GM03348 (cell line): ENCODE measurements around the gene KCNK5.

ENCODE experiments used
- DNase-seq: peaks from one replicate; pipeline ENCODE4 v3.0.0; 2012; ENCODE audit warnings: low spot score

Gene KCNK5

DNA sequence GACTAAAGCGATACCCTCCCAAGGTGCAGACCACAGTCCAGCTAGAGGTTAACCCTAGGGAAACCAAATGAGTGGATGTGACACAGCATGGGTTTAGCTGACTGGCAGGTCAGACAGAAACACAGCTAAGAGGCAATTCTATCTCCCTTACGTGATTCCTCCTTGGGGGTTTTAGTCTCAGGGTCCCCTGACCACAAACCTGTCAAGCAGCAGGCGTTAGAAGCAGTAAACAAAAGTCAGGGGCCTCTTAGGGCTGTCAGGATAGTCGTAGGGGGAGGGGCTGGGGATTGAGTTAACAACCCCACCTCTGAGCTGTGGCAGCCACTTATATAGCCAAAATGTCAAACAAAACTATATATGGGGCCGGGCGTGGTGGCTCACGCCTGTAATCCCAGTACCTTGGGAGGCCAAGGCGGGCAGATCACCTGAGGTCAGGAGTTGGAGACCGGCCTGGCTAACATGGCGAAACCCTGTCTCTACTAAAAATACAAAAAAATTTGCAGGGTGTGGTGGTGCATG, 13.6 kb downstream of the KCNK5 start:
- DNase-seq: no peak

DNA sequence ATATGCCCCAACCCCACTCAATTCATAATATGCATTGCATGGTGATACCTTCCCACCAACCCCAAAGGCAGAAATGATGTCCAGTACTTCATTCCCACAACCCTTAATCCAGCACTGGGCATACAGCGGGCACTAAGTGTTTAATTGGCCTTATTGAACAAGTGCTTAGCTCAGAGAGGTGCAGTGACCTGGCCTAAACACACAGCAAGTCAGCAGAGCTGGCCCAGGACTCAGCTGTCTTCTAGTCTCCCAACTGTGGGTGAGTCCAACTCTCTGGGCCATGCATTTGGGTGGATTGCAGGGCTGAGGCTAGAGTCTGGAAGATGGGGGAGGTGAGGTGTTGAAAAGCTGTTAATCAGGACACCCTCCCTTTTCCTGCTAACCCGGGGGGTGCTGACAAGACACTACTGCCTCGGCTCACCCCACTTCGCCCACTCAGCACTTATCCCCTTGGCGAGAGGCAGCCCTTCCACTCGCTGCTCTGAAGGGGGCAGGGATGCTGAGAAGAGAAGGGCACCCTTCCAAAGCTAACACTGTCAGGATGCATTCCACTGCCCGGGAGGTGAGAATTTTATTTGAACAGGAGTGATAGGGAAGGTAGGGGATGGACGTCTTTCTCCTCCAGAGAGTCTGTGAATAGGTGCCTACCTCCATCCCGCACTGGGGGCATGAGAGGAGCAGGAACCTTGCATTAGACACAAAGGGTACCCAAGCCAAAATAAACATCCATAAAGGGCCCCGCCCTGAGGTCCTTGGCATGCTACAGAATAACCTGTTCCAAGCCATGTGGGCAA, 14.2 kb downstream of the KCNK5 start:
- no peak for DNase-seq

DNA sequence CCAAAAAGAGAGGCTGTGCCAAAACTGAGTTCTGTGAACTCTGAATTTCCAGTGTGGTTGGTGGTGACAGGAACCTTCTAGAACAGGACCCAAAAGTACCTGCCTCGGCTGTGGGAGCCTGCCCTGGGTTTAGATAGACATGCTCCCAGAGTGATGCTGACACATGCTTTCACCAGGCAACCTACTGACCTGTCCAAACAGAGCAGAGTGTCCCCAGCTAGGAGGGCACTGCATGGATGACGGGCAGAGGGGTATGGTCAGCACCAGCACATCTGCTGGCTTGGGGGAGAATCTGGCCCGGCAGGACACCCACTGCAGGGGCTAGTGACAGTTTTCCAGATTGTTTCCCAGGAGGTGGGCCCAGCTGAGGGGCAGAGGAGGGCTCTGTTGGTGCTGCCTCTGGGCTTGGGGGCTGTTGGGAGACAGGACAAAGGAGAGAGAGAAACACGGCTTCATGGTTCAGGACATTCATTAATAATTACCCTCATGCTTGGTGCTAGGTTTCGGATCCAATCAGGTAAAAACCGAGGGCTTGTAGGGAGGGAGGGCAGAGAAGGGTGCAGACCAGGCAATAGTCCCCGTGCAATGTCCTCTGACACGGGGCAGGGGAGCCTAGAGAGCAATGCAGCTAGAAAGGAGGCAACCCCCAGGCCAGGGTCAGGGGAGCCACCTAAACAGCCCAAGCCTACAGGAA, 15.0 kb downstream of the KCNK5 start:
- no peak for DNase-seq

DNA sequence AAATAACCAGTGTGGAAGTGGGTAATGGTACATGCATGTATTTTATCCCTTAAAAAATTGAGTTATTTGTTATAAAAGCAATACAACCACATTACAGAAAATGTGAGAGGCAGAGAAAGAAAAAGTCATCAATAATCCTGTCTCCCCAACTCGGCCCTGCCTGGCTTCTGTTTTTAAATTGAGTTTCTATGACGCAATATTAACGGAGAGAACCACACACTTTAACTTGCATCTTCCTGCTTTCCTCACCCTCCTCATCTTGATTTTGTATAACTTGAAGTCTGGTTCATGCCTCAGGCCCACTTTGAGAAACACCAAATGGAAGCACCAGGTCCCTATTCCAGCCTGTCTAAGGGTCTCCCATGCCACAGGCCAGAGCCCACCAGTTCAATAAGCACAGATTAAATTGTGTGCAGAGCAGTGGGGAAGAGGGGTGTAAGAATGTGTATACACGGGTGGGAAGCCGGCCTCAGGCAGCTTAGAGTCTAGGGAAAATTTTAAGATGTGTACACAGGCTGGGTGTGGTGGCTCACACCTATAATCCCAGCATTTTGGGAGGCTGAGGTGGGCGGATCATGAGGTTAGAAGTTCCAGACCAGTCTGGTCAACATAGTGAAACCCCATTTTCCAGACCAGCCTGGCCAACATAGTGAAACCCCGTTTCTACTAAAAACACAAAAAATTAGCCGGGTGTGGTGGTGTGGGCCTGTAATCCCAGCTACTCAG, 15.9 kb downstream of the KCNK5 start:
- no peak for DNase-seq

DNA sequence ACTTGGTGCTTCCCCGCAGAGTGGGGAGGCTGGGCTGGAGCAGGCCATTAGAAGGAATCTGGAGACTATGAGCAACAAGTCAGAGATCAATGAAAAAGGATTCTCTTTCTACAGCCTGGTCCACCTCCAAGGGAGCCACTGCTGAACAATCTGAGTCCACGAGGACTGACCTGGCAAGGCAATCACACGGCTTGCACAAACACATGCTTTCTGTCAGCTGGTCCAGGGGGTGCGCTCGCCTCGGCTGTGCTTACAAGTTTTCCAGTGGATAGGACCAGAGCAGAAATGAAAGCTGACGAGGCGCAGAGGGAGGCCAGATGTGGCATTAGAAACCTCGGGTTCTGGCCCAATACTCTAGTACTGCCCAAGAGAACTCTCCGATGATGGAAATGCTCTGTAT, 18.1 kb downstream of the KCNK5 start:
- no peak for DNase-seq

DNA sequence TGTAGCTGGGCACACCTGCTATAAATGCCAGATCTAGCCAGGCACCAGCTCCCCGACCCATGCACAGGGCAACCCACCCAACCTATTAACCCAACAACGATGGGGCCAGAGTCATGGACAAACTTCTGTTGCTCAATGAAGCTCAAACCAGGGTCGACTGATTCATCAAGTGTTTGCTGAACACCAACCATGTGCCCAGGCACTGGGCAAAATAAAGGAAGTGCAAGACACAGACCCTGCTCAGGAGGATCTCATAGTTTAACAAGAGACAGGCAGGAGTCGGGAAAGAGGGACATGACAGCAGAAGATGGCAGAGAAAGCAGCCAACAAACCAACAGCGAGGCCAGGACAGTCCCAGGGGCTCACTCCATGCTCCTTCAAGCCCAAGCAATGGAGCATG, 18.8 kb downstream of the KCNK5 start:
- DNase-seq: no peak

DNA sequence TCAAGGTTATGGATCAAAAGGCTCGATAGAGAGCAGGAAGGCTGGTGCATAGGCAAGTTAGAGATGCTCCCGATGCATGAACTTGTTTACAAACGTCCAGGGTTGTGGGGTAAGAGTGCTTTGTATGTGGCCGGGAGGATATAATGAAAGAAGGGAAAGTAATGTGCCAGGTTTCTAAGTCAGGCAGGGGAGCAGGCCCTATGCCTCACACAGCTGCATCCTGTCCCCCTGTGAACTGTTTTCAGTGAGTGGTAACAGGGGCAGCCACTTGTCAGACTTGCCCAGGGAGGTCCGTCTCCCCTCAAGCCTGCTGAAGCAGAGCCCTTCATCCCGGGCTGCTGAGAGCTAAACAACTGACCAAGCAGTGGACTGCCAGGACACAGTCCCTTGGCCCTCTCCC, 19.4 kb downstream of the KCNK5 start:
- no peak for DNase-seq

DNA sequence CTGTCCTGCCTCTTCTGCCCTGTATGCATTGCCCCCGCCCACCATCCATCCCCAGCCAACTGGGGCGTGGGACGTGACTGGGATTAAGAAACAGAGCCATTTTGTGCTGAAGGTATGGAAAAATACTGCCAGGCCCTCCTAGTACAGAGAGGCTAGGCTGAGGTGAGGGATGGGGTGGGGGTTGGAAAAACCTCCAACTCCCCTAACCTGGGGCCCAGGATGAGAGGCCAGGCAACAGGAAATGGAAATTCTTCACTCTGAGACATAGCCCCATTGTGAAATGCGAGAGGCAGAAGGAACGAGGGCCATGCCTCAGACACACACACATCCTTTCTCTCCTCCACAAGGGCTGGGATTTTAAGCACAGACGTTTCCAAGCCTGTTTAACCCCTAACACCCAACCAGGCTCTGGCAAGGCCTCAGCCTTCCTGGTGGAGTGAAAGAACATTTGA, 19.9 kb downstream of the KCNK5 start:
- DNase-seq: no peak

DNA sequence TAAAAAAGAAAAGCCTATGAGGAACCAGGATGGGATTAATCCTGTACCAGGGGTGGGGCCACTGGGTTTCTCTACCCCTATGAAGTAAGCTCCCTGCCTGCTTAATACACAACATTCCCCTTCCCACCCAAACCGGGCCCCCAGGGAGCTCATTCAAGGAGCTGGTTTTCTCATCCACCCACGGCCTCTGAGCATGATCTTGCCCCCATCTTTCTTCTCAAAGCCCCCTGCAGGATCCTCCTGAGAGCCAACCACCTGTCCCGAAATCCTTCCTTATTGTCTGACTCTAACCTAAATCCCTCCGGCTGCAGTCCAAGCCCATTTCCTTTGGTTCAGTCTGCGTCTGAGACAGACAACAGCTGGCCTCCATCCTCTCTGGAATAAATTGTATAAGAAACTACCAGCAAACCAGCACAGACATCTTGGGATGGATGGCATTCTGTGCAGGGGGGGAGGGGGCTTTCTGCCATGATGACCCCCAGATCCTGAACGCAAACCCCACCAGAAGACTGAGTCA, 21.0 kb downstream of the KCNK5 start:
- no peak for DNase-seq

DNA sequence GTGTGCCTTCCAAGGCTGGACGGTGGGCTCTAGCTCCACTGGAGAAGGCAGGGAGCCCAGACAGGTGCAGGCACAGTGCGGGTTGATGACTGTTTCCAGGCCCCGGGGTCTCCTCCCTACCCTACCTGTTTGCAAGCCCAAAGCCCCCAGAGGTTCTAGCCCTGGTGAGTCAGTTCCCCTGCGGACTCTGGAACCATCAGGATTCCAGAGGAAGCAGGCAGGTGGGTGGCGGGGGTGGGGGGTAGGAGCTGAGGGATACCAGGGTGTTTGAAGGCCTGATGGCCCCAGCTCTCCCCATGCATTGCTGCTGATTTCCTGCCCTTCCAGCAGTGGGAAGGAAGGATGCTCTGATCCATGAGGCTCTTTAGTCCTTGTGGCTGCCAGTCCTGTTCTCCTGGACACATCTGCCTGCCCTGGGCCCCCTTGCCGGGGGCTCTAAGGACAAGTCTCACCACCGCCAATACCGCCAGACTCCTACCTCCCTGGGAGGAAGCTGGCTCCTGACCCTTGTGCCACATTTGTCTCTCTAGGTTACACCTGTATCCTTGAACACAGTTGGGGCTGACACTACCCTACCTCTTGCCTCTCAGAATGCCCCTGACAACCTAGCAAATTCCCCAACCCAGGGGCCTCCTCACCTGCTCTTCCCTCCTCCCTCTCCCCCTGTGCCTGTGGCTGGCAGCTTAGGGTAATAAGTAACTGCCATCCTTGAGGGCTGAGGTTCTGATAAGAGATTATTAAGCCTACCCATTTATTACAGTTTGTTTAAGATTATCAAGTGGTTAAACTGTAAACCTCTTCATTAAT, 21.7 kb downstream of the KCNK5 start:
- no peak for DNase-seq

DNA sequence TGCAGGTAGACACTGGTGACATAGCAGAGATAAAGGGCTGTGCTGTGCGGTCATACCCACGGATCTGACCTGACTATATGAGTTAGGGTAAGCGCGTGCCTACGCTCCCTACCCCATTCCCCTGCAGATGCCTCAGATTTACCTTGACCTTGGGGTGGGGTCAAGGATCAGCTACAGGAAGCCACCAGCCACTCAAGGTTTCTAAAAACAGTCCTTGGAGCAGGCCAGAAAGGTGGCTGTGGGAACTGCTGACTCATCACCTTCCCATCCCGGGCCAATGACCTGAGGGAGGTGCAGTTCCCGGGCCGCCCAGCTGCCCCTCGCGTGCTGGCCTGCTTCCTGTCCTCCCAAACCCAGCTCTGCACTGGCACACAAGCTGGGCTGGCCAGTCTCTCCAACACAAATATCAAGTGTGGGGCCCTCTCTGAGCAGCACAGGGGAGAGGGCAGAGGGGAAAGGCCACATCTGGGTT, 23.0 kb downstream of the KCNK5 start:
- DNase-seq: no peak

DNA sequence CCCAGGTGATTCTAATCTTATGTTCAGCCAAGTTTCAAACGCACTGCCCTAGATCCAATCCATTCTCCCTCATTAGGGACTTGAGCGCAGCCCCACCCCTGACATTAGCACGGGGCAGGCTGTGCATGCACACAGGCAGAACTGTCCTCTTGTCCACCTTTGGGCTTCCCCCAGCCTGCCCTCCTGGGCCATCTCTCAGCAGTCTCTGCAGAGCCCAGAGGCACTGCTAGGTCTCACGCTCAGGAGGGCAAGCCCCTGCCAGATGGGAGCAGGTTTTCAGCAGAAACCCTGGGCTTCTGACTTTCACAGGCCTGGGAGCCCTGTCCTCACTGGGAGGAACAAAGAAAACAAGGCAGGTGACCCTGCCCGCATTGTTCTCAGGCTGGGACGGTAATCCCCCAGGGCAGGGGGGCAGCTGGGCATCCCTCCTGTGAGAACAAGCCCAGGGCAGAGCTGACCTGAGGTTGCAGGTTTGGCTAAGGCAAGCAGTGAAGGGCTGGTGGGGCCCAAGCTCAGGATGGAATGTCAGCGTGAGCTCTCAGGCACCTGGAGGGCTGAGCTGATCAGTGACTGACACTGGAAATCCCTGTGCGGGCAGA, 24.5 kb downstream of the KCNK5 start:
- DNase-seq: no peak

DNA sequence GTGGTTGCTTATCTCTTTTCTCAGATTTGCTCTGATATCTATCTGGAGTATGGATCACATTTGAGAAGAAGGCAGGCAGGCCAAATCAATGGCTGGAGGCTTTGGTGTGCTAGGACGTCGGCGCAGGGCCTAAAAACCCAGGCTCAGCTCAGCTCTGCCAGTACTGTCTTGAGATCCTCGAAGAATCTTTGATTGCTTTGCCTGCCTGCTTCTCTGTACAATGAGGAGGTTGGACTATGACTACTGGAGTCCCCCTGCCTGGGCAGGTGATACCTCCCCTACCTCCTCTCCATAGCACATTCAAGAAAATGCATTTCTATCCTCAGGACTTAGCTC, 25.1 kb downstream of the KCNK5 start:
- DNase-seq: no peak

DNA sequence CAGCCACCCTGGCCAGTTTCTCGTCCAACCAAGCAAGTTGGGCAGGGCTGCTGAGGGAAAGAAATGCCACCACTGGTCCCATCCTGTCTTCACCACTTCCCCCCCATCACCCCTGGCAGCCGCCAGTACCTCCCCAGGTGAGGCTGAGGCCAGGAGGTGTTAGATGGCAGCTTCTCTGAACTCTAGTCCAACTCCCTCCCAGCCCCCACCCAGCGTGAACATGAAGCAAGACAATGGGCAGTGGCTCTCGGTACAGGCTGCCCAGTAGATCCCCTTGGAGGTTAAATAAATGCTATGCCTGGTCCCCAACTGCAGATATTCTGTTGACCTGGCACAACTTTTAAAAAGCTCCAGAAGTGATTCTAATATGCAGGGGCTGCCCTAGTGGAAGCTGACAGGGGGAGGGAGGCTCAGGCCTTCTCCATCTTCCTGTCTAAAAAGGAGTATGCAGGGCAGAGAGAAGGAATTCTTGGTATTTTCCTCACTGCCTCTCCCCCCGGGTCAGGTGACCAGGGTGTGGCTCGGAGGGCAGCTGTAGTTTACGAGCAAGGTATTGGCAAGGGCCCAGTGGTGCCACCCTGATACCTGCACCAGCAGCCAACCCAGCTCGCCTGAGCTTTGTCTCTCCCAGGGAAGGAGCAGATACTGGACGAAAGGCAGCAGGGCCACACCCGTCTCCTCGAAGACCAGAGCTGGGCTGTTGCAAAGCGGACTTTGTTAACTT, 25.7 kb downstream of the KCNK5 start:
- DNase-seq: no peak

DNA sequence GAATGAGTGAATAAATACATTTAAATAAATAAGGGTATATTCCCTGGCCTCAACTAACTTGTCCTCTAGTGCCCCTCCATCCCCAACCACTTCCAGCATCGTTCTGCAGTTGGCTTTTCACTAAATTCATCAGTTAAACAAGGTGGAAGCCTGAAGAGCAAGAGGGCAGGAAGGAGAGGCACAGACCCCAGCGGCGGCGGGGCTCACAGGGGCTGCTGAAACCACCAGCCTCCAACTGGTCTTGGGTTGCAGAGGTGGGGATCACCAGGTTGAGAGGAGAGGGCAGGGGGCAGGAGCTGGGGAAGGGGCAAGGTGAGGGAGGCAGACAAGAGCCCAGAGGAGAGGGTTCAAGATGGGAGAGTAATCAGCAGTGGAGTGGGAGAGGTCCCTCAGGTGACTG, 27.1 kb downstream of the KCNK5 start:
- no peak for DNase-seq

DNA sequence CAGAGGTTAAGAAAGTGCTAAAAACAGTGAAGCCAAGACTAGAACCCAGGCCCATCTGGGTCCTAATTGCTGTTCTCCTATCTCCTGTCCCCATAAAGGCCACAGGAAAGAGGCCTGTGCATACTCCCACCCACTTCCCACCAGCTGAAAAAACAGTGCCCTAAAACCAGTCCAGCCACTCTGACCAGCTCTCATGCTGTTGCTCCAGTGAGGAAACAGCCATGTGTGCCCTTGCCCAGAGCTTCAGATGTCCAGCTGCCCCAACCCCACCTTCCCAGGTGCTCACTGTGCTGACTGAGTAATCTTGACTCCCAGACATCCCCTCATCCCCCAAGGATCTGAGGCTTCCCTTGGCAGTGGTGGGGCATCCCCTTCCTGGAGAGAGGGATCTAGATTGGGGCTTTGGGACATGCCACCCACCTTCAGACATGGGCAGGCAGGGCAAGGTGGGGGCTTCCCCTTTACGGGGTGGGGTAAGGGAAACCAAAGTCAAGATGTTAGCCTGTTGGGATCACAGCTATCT, 28.7 kb downstream of the KCNK5 start:
- no peak for DNase-seq

DNA sequence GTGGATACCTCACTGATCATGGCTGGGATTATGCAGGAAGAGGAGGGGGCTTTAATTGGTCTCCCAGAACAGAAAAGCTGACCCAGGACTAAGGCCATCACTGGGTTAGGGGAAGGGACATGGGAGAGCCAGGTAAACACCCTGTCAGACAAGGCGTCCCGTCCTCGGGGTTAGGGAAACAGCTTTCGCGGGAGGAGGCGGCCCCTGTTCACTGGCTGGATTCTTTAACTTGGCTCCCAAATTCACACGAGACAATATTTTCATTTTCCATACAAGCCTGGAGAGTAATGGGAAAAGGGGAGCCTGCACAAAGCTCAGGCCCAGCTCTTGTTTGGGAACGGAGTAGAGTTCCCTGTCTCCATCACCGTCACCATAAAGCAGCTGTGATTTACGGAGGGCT, 29.3 kb downstream of the KCNK5 start:
- DNase-seq: no peak

DNA sequence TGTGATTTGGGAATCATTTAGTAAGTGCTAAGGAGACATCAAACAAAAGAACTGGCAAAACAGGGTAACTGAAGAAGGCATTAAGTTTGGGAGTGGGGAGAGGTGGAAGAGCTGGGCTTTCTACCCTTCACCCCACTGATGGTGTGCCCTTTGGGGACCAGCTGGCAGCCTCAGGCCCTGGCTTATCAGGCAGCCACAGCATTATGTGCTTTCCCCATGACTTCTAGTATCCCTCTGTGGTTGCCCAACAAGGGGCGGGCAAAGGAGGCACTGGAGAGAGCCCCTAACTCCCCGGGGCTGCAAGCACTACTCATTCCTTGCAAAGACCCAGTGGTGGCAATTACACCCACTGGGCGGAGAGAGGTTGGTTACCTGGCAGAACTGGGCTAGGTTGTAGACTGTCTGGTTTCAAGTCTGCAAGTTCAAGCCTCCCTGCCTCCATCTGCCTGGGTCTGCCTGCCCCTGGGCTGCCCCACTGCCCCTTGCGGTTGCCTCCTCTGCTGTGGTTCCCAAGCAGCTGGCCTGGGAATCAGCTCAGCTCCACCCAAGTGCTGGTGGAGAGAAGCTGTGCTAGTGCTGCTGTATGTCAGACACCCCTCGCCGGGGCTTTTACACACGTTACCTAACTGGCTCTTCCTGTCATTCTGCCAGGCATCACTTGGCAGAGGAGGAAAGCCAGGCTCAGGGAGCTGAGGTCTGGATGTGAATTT, 29.9 kb downstream of the KCNK5 start:
- no peak for DNase-seq

DNA sequence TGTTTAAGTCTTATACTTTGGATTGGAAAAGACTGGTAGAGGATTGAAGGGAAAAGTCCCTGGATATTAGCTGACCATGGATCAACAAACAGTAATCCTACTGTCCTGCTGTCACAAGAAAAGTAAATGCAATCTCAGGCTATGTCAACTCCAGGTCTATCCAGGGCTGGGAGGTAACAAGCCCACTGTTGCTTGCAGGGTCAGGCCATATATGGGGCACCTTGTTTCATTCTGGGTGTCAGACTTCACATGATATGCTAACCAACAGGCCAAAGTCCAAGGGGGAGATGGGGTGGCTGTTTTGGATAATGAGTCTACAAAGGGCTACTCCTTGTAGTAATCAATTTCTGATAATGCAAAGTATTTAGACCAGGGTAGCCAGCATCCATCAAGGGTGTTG, 30.7 kb downstream of the KCNK5 start:
- DNase-seq: no peak
